ENCODE data around the gene REEP6.
"Not testable (repeated sequence)": the region's sequence is repeated elsewhere in the genome, so short reads cannot be mapped to it uniquely, and the experiment has no call there.

REEP6 gene

GRCh38 chr19:1490311-1491113, 469 bp upstream of the REEP6 start, which contains the start of gene PCSK4:
Gene PCSK4 (minus strand): TSS chr19:1490350. CDS start chr19:1490346, 4 bp downstream.
- peak; percentile 98 for DNase-seq (ENCODE audit: low spot score)

DNA sequence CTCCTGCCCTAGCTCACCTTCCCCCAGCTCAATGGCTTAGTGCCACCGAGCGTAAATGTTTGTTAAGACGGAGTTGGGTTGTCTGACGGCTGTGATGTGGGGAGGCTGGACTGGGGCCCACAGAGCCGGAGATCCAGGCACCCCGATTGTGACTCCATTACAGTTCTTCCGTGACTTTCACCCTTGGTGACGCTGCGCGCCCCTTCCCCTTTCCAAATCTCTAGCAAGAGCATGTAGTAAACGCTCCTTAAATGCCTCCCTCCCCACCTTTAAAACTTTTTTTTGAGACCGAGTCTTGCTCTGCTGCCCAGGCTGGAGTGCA, 829 bp downstream of the REEP6 start:
- DNase-seq (ENCODE audit: low spot score), result no peak

GRCh38 chr19:1492474-1493006, 1.6 kb downstream of the REEP6 start:
- no peak for DNase-seq (ENCODE audit: low spot score)

GRCh38 chr19:1494115-1494815, 3.3 kb downstream of the REEP6 start:
- no peak for DNase-seq (ENCODE audit: low spot score)

DNA sequence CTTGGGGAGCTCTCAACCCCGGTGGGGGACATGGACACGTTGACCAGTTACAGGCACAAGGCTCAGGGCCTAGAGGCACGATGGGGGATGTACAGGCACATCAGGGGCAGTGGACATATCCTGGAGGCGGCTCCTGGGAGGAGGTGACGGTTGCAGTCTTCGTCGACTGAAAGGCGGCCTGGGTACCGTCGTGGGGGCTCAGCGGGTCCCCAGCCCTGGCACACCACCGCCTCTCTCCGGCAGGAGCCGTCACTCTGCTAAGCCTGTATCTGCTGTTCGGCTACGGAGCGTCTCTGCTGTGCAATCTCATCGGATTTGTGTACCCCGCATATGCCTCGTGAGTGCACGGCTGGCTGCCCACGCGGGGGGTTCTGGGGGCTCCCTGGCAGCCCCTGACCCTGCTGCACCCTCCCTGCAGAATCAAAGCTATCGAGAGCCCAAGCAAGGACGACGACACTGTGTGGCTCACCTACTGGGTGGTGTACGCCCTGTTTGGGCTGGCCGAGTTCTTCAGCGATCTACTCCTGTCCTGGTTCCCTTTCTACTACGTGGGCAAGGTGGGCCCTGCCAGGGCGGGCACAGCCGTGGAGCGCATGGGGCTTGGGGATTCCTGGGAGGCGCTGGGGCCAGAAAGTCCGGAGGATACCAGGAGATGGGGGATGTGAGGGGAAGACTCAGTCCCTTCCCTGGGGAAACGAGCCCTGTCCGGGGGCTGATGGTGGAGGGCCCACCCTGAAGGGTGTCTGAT, 4.2 kb downstream of the REEP6 start:
- DNase-seq (ENCODE audit: low spot score), result no peak

GRCh38 chr19:1495799-1496713, 5.1 kb downstream of the REEP6 start:
- no peak for DNase-seq (ENCODE audit: low spot score)

DNA sequence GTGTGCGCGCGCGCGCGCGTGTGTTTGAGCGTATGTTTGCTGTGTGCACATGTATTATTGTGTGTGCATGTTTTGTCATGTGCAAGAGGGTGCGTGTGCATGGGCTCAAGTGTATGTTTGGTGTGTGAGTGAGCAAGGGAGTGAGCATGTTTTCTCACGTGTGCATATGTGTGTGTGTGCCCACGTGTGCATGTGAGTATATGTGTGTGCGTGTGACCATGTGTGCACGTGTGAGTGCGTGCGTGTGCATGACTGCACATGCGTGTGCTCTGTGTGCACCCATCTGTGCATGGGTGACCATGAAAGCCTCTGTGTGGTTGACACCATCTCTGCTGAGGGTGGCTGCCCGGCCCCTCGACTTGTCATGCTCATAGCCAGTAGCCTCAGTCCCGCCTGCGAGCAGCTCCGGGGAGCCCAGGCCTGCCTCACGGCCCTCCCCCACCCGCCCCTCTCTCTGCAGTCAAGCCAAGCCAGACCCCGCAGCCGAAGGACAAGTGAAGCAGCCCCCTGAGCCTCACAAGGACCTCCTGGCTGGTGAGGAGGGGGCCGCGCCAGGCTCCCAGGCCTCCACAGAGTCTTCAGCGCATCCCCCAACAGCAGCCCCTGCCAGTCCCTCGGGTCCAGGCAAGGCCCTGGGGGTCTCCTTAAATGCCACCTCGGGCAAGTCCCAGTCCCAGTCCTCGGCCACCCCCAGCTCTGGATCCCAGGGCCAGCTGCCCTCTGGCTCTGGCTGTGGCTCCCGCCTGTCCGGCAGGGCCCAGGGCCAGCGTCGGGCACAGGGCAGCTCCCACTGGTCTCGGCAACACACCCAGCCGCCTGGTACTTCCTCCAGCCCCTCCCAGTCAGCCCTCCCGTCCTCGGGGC, 6.0 kb downstream of the REEP6 start:
- no peak for DNase-seq (ENCODE audit: low spot score)

GRCh38 chr19:1497578-1498235, 6.7 kb downstream of the REEP6 start:
- no peak for DNase-seq (ENCODE audit: low spot score)

DNA sequence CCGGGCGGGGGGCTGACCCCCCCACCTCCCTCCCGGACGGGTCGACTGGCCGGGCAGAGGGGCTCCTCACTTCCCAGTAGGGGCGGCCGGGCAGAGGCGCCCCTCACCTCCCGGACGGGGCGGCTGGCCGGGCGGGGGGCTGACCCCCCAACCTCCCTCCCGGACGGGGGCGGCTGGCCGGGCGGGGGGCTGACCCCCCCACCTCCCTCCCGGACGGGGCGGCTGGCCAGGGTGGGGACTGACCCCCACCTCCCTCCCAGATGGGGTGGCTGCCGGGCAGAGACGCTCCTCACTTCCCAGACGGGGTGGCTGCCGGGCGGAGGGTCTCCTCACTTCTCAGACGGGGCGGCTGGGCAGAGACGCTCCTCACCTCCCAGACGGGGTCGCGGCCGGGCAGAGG, 8.2 kb downstream of the REEP6 start:
- not testable (repeated sequence) for DNase-seq (ENCODE audit: low spot score)

DNA sequence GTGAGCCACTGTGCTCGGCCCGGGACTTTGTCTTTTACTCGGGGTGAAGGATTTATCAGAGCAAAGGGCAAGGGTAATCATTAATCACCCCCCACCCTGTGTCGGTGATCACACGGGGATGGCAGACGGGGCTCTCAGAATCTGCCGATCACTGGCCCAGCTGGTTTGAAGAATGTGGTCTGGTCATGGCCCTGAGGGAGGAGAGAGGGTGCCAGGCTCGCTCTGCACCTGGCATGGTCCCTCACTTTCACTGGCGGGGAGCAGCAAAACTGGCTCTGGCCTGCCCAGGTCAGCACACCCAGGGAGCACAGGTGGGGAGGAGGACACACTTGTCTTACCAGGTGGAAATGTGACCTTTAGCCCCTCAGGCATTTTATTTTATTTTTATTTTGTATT, 10.2 kb downstream of the REEP6 start:
- DNase-seq (ENCODE audit: low spot score), result no peak

DNA sequence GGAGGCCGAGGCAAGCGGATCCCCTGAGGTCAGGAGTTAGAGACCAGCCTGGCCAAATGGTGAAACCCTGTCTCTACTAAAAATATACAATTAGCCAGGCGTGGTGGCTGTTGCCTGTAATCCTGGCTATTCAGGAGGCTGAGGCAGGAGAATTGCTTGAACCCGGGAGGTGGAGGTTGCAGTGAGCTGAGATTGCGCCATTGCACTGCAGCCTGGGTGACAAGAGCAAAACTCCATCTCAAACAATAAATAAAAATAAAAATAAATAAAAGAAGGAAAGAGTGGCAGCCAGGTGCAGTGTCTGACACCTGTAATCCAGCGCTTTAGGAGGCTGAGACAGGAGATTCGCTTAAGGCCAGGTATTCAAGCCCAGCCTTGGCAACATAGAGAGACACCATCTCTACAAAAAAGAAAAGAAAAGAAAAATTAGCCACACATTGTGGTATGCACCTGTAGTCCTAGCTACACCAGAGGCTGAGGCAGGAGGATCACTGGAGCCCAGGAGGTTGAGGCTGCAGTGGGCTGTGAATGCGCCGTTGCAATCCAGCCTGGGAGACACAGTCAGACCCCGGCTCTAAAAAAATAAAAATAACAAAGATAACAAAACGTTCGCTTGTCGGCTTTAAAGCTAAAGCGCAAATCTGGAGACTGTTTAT, 11.6 kb downstream of the REEP6 start:
- no peak for DNase-seq (ENCODE audit: low spot score)

GRCh38 chr19:1503089-1503924, 12.3 kb downstream of the REEP6 start:
- DNase-seq (ENCODE audit: low spot score), result peak; percentile 73

DNA sequence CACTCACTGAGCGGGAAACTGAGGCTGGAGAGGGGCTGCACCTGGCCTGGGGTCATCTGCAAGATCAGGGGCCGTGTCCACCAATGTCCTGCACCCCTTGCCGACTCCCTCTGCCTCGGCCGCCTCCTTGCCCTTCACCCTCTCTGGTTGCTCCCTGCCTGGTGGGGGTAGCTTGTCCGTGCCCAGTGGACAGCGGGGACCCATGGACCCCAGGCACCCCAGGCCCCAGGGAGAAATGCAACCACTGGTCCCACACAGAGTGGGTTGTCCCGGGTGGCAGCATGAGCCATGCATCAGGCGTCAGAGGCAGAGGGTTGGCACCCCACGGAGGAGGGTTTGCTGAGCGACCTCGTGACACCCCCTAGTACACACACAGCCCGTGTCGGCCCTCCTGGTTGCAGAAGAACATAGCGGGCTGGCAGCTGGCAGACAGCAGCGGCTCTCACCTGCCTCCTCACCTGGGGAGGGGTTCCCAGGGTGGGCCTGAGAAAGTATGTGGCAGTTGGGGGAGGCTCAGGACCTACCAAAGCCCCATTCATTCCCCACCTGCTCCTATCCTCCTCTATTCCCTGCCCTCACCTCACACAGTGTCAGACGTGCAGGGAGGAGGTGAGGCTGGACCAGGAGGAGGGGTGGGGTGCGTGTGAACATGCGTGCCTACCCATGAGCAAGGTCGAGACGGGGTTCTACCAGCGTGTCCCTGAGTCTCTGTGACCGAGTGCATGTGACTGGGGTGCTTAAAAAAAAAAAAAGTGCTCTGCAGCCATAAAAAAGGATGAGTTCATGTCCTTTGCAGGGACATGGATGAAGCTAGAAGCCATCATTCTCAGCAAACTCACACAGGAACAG, 13.2 kb downstream of the REEP6 start:
- DNase-seq (ENCODE audit: low spot score), result no peak

DNA sequence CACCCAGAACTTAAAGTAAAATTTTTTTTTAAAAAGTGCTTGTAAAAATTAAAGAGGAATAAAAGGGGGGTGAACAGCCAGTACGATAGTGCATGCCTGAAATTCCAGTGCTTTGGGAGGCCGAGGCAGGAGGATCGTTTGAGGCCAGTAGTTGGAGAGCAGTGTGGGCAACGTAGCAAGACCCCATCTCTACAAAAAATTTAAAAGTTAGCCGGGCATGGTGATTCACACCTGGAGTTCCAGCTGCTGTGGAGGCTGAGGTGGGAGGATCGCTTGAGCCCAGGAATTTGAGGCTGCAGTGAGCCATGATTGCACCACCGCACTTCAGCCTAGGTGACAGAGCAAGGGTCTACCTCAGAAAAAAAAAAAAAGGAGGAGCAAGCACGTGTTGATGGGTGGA, 14.0 kb downstream of the REEP6 start:
- DNase-seq (ENCODE audit: low spot score), result no peak

DNA sequence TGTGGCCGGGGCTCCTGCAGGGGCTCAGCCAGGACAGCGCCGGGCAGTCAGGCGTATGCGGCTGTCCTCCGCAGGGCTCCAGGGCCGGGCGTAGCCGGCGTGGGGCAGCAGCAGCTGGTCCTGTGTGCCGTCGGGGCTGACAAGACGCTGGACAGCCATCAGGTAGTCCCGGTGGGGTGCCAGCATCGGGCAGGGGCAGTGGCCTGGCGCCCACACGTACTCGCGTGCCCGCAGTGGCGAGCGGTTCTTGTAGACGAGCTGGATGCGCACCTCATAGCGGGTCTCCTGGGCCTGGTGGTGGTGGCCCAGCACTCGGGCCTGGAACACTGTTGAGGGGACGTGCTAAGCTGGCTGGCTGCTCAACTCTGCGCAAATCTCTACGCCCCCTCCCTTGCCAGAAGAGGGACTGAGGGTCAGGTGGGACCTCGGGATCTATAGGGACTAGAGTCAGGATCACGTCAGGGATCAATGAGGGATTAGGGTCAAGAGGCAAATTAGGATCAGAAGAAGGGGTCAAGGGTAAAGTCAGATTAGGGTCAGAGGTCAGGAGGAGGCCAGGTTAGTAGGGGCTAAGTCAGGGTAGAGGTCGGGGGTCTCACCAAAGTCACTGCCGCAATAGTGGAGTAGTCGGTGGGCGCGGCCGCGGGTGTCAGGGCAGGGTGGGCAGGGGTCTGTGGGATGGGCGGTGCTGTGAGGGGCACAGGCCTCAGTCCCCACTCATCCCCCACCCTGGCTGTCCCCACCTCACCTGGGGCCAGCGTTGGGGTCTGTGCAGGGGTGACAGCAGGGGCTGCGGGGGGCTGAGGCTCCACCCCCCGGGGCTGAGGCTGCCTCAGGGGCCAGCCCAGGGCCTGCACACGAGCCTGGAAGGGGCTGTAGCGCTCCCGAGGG, 15.3 kb downstream of the REEP6 start:
- no peak for DNase-seq (ENCODE audit: low spot score)

GRCh38 chr19:1507192-1507660, 16.2 kb downstream of the REEP6 start:
- no peak for DNase-seq (ENCODE audit: low spot score)
